Kasumi-1 (cell line): Measurements from ENCODE around the gene LTO1.
A peak's percentile ranks its signal among the peaks of the same experiment; 100 is the strongest.

Source experiments
- DNase-seq, 2 experiments: peaks; one replicate each; lab custom pipeline; 2025; lab: John Stamatoyannopoulos, UW

Gene LTO1, protein sequence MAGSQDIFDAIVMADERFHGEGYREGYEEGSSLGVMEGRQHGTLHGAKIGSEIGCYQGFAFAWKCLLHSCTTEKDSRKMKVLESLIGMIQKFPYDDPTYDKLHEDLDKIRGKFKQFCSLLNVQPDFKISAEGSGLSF

DNA sequence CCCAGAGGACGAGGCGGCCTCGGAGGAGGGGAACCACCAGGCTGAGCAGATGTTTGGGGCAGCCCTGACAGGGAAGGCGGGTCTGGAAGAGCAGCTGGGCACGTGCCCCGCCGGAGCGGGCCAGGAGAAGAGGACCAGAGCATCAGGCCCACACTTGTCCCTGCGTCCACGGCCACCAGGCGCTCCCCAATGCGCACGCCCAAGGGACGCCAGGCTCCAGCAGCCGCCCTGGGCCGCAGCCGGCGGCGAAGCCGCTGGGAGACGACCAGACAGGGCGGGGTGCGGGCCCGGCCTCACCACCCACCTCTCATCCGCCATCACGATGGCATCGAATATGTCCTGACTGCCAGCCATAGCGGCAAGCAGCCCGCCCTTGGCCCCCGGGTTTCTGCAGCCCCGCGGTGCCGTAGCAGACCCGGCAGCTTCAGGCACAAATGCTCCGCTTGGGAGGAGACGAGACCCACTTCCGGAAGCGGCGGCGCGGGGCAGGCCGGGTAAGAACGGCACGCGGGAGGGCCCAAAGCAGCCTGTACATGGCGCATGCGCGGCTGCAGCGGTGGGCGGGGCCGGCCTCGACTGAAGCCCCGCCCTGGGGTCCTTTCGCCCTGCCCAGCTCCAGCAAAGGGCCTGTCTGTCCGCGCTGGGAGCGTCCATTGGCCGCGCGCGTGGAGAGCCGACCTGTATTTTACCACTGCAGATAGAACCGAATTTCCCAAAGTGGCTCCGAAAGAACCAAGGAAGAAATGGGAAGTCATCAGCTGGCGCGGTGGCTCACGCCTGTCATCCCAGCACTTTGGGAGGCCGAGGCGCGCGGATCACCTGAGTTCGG, at the start of gene LTO1:
LTO1 (minus strand) TSS at position 468 of the 829 bp plus-strand sequence; CDS start at position 354, 114 bp downstream.
- DNase-seq = peak; percentile 89 to 90

DNA sequence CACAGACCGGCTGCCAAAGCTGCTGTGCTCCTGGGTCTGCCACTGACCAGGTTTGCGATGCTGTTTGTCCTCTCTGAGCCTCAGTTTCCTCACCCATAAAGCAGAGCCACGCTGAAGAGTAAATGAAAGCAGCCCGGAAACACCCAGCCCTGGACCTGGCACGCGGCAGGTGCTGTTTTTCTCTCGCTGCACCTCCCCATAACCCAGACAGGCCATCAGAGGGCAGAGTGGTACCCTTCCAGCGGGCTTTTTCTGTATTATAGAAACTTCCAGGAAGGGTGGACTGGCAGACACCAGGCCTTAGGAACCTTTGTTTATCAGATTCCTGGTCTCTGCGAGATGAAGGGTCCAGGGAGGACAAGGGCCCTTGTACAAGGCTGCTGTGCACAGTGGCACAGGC, 46.6 kb upstream of the LTO1 start:
- DNase-seq = no peak

DNA sequence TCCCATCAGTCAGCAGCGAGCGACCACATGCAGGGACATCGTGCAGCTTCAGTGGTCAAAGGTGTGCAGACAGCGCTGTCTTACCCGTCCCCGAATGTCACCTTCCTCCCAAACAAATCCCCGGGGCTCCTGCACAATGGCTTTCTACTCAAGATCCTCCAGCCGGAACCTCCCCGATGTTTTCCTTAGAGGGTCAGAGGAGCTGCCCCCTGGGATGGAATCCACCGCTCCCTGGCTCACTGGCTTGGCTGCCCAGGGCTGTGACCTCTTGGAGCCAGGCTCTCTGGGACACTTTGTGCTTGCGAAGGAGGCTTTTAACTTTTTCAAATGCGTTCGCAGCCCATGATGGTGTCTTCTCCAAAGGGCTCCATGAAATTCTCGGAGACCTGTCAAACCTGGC, 46.0 kb upstream of the LTO1 start:
- DNase-seq = no peak

DNA sequence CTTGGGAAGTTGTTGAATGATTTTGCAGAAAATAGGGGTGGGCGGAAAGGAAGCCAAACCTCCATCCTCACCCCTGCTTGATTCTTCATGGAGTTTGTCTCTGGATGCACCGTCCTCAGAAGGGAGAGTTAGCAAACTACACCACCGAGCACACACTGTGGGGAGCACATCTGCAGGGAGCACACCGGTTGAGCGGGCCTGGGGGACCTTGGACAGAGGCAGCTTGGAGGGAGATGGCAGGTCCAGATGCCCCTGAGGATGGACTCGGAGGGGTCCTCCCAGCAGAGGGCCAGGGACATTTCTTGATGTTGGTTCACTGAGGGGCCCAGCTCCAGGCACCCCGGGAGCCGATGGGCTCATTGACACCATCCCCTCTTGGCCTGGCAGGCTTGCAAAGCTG, 43.8 kb upstream of the LTO1 start:
- no peak for DNase-seq

DNA sequence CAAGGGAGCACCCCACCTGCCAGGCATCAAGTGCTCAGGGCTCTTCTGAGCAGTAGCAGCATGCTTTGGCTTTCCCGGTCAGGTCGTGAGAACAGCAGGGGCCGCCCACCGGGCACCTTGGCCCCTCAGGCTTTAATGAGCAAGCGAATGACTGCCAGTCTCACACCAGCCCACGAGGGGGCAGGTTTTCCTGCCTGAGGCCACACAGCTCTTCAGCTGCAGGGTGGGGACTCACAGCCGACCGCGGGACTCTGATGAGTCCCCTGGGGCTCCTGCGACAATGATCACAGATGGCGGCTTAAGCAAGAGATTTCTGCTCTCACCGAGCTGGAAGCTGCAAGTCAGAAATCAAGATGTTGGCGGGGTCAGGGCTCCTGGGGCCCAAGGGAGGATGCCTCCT, 43.0 kb upstream of the LTO1 start:
- peak; percentile 14 to 32 for DNase-seq

DNA sequence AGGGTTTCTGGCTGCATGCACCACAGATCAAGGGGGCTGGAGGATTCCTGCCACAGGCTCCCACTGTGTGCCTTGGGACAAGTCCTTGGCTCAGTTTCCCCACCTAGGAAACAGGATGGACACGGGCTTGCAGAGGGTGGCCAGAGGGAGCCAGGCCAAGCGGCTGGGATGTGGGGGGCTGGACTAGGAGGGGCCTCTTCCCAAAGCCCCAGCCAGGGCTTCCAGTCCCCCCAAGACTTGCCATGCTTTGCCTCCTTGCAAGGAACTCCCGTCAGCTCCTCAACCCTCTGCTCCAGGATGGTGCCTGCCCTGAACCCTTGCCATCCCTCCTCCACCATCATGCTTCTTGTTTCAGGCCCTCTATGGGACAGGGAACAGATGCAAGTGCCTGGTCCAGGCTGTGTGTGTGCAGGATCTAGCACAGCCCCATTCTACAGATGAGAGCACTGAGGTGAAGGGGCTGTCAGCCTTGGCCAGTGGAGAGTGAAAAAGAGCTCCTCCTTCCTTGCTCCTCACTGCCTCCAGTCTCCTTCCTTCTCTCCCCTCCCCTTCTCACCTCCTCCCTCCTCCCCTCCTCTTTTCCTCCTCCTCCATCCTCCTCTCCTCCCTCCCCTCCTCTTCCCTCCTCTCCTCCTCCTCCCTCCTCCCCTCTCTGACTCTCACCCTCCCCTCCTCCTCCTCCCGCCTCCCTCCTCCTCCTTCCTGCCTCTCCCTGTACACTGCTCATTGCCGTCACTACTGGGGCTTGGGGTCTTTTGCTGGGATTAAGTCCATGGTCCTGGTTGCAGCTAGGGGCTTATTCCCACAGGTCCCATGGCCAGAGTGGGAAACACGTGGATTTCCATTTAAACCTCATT, 42.0 kb upstream of the LTO1 start:
- no peak for DNase-seq

DNA sequence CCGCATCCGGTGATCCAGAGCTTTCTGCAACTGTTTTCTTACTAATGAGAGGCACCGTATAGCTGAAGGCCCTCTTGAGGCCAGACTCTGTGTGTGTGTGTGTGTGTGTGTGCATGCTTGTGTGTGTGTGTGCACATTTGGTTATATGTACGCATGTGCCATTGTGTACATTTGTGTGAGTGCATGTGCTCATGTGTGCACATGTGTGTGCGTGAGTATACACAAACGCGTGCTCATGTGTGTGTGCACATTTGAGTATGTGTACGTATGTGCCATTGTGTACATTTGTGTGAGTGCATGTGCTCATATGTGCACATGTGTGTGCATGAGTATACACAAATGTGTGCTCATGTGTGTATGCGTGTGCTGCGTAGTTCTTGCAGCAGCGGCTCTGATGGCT, 40.9 kb upstream of the LTO1 start:
- DNase-seq = no peak

DNA sequence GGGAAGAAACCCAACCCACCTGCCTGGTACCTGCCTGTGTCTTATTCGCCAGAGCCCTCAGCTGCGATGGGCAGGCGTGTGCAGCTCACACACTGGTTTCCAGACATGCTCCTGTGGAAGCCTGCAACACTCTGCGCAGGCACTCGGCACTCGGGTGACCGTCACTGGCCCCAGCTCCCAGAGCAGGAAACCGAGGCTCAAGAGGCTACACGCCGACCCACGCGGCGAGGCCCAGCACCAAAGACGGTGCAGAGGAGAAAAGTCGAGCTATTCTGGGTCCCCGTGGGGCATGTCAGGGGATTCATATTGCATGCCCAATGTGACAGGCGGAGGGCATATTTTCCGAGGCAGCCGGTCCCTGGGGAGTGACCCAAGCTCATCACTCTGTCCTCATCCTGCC, 40.3 kb upstream of the LTO1 start:
- no peak for DNase-seq

DNA sequence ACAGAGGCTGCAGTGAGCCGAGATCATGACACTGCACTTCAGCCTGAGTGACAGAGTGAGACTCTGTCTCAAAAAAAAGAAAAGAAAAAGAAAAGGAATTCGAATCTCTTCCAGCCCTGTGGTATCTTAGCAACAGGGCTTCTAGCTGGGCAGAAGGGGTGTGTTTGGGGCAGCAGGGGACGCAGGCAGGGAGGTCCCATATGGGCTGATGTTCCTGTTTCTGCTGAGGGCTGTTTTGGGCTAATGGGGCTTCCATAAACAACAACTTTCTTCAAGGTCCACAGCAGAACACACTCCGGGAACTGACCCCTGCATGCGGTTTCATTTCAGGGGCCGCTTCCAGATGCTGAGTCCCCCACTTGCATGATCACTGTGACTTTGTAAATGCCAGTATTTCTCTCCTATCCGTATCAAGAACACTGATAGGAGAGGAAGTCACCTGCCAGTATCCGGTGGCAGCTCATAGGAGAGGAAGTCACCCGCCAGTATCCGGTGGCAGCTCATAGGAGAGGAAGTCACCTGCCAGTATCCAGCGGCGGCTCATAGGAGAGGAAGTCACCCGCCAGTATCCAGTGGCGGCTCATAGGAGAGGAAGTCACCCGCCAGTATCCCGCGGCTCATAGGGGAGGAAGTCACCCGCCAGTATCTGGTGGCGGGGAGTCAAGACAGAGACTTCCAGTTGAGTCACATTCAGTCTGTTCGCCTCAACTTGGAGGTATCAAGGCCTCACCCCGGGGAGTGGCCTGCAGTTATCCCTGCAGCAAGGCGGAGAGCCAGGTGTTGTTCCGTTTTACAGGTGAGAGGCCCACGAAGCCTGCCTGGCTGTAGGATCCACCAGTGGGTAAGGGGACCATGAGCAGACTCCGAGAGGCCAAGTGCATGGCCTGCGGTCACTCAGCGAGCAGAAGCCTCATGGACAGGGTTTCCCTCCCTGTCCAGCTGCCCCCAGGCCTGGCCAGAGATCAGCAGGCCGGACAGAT, 37.0 kb upstream of the LTO1 start:
- peak; percentile 67 to 84 for DNase-seq

DNA sequence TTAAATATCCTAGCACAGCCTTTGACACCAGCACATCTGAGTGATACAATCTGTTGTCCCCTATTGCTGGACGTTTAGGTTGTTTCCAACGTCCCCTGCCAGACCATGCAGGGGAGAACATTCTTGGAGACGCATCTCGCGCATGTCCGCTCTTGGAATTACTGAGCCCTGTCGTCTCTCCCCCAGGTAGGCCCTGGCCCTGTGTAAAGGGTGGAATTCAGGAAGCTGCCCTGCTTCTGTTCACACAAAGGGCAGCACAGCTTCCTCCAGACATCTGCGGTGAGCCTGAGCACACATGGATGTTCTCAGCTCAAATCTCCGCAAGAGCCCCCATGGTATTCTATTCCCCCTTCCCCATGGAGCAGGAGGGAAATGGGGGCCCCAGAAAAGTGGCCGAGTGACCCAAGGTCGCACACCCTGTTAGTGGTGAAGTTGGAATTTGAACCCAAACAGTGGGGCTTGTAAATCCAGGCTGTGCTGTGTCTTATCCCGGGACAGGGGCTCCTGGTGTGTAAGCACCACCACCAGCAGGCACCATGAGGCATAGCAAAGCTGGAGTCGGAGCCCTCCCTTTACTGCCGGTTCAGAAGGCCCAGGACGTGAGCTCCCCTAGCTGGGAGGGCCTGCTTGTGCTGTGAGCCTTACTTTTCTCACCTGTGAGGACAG, 33.7 kb upstream of the LTO1 start:
- DNase-seq = no peak

DNA sequence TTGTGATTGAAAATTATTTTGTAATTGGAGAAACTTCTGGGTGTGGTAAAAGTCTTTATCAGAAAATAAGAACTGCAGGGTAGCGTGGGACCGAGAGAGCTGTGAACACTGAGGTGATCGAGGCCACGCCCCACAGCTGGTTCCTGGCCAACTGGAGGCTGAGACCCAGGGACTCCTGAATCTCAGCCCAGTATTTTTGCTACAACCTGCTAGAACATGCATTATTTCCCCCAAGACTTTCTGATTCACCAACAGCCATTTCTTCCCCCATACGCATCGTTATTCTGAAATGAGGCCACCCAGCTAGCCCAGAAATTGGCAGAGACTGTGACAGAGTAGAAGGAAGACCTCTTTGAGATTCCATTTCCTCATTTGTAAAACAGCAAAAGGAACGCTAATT, 32.0 kb upstream of the LTO1 start:
- DNase-seq = no peak

DNA sequence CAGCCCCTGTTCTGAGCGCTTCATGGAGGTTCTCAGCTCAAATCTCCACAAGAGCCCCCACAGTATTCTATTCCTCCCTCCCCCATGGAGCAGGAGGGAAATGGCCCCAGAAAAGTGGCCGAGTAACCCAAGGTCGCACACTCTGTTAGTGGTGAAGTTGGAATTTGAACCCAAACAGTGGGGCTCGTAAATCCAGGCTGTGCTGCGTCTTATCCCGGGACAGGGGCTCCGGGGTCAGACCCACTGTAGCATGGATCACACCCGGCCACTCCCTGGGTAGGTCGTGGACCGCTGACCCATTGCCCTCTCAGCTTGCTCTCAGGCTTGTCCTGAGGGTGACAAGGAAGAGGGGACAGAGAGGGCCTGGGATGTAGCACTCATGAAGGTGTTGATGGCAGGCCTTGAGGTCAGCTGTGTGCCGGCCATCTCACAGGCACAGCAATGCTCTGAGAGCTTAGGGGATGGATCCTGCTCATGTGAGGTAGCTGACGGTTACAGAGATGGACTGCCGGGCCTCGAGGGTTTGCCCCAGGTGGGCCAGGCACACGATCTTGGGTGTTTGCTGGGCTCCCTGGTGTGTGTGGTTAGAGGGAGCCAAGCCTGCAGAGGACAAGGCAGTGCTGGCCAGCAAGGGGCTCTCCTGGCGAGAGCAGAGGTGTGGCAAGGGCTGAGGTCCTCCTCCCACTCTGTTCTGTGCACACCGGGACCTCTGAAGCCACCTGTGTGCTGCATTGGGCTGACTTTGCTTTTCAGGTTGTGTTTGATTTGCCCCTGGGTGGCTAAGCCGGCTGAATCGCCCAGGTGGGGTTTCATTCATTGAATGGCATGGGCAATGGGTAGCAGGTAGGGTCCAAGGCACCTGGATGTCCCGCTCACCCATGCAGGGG, 31.0 kb upstream of the LTO1 start:
- DNase-seq = no peak

DNA sequence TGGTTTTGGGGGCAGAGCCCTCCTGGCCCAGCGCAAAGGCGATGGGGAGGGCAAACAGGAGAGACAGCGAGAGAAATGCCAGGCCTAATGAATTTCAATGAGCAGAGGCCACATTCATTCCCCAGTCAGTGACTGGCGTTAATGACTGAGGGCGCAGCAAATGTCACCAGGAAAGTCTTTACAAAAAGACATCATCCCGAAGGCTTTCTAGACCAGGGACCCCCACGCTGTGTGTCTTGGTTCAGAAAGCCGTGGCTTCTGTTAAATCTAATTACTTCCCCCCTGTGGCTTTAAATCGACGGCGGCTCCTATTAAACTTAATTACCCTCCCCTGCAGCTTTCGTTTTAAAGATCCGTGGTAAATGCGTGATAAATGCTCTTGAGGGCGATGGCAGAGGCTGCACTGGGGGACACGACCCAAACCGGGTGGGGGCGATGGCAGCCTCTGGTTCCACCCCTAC, 30.2 kb upstream of the LTO1 start:
- peak in 1 of 2 experiments; percentile 15 for DNase-seq

DNA sequence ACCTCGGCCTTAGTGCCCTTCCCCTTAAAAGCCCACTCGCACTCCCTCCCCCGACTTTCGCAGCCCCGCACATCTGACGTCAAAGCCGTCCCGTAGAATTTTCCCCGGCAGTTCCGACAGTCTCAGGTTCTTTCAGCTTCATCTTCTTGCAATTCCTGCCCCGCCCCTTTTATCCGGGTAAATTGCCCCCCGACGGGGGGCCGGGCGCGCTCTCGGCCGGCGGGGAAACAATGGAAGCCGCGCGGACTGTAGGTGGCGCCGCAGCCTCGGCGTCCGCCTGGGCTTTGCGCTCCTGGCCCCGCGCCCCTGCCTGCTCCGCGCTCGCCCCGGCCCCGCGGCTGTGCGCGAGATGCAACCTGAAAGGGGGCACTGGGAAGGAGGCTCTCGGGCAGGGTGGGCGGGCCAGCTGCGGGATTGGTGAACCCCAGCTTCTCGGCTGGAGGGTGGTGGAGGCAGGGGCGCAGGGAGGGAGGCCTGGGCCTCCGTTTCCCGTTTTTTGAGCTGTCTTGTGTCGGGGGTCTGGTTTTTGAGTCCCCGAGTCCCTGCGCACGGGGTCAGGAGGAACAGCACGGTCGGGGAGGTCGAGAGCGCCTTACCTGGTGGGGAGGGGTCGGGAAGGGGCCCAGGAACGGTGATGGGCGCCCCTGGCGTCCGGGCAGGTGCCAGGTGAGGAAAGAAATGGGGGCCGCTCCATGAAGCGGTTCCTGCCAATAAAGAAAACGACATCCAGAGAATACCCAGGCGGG, 29.5 kb upstream of the LTO1 start:
- DNase-seq = peak in 1 of 2 experiments; percentile 9

DNA sequence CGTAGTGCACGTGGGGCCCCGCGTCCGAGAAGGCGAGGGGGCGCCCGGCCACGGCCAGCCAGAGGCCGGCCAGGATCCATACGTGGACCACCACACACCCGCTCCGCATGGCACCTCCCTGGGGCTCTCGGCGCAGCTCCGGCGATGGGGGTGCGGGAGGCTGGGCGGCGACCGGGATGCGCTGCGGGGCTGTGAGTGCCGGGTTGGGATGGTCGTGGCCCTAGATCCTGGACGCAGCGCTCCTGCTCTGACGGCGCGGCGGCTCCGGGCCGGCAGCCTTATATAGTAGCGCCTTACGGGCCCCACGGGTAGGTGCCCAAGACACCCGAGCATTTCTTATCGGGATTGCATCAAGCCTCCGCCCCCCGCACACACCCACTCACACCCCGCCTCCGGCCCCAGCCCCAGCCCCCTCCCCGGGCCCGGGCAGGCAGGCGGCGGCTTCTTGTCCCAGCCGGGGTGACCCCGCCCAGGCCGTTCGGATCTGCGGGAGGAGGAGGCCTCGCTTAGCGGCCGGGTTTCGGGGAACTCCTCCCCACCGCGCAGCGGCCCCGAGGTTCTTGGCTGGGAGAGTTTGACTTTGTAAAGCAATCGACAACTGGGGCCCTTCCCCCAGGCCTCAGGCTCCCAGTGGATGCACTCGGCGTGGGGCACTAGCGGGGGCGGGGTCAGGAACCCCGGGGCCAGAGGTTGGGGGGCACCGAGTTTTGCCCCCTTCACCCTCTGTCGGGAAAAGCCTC, 28.8 kb upstream of the LTO1 start, which contains the start of gene FGF19:
FGF19 (minus strand) TSS at position 255 of the 740 bp plus-strand sequence; CDS start at position 109, 146 bp downstream.
- DNase-seq = no peak

DNA sequence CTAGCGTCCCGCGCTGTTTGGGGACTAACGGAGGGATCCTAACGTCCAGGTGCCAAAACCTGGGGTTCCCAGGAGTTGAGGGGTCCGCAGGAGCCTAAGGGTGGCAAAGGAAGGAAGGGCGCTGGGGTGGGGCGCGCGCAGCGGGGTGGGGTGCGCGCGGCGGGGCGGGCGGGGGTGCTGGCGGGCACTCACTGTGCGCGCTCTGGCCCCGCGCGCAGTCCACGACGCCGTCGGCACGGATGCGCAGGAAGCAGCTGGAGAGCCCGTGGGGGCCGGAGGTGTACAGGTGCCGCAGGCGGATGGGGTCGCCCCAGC, 28.3 kb upstream of the LTO1 start:
- no peak for DNase-seq

DNA sequence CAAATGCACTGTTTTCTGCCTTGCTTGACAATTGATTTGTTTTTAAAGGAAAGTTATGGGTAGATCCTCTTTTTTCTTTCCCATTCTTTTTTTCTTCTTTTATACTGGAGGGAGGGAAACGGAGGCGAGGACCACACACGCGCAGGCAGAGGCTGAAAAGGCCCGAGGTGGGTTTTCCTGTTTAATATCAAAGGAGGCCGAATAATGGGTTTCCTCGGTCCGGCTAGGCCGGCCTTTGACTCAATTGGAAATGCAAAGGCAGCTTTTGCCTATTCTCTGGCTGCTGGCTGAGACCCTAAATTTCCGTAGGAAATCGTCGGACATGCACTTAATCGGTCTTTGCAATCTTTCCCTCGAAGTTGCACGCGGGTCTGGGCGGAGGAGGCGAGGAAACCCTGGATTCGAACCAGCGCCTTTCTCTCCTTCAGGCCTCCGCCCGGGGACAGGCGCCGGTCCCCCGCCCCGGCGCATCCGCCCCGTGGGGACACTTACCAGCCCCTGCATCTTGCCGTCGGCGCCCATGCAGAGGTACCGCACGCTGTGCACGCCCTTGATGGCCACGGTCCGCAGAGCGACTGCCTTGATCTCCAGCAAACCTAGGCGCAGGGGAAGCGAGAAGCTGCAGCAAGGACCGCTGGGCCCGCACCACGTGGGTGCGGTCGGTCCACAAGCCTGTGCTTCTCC, 27.8 kb upstream of the LTO1 start:
- no peak for DNase-seq

DNA sequence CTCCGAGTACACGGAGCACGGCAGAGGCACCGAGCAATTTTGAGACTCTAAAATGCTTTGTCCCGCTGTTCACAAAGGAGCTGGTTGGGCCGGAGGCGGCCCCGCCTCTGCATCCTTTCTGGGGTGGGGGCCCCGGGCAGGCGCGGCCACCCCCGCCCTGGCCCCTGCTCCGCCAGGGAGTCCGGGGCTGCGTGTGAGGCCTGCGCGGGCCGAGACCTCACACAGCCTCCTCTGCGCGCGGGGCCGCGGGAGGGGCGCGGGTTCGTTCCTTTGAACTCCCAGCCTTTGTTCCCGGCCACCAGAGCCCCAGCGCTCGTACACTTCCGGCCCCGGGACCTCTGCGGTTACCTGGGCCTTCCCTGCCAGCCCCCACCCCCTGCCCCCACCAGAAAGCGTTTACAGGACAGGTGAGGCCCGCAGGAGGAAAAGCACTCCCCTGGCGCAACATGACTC, 27.1 kb upstream of the LTO1 start:
- DNase-seq = no peak
